ENCODE data around the gene EFCAB8. TPM values are rescaled to one million over a fixed set of nuclear protein-coding genes. Genes with fewer than 3 reads are reported as not detected.
"Not testable (repeated sequence)": the region's sequence is repeated elsewhere in the genome, so short reads cannot be mapped to it uniquely, and the experiment has no call there.

EFCAB8 gene
- total RNA-seq, 2 experiments from 2014 or later, result 0.24 to 0.83 TPM

DNA sequence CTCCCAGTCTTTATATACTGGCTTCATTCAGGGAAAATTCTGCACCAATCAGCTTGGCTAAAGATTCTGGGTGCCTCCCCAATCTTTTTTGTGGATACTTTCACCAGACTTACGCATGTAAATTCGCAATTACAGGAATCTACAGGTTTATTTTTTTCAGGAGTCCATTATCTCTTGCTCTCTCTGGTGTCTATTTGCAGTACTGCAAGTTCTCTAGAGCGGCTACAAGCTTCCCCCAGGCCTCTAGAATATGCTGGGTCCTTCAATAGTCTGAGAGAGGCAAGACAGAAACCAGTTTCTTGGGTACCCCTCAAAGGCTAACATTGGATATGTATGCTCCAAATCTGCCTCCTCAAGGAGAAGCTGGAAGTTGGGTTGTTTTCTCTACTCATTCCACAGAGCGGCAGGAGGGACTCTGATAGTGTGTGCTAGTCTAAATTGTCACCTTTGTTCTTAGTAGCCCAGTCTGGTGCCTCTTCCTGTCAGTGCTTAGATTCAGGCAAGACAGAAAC, 87.0 kb downstream of the EFCAB8 start:
- Mint-ChIP-seq H3K27ac (peak overlapping the region; percentile 86), H3K27me3 (no peaks in the 10 kb centered on the region), H3K36me3 (peaks cover 1% of the 10 kb centered on the region), H3K4me3 (peak overlapping the region; percentile 14), H3K9me3 (no peaks in the 10 kb centered on the region), H3K4me1 (ENCODE audit: low read depth) (peaks cover 39% of the 10 kb centered on the region)
- intact Hi-C loops (cut with micrococcal nuclease), result loop anchor here (1.0 to 2.0 kb wide), 5 partner anchors 23 to 155 kb away; no protein-coding TSS in a partner anchor
- DNase-seq, result peak; percentile 32
- POLR2A ChIA-PET, result interaction anchor here (0.7 to 1.7 kb wide), 3 partner anchors 21 to 59 kb away, joined by 3 to 8 read pairs (median 5); no protein-coding TSS in a partner anchor
- CTCF ChIA-PET, result interaction anchor here (0.7 to 5.2 kb wide), 29 partner anchors 9 to 691 kb away, joined by 3 to 41 read pairs (median 3); partner anchors contain the start of gene SUN5

DNA sequence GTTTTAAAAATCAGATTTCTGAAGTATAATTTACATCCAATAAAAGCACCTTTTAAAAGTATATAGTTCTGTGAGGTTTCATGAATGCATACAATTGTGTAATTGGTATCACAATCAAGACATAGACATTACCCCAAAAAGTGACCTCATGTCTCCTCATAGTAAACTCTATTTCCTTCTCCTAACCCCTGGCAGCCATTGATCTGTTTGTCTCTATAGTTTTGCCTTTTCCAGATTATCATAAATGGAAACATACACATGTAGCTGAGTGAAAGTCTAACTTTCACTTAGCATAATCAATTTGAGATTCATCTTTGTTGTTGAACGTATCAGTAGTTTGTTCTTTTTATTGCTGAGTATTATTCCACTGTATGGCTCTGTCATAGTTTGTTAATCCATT, 87.9 kb downstream of the EFCAB8 start:
- ChIA-PET CTCF (interaction anchor here (0.7 to 5.2 kb wide), 19 partner anchors 8 to 186 kb away, joined by 3 to 41 read pairs (median 6); partner anchors contain the start of gene SUN5), POLR2A (interaction anchor here (1.7 kb wide), 1 partner anchor 20 kb away, joined by 8 read pairs; no protein-coding TSS in a partner anchor)
- Mint-ChIP-seq H3K4me1 (ENCODE audit: low read depth) (peaks cover 45% of the 10 kb centered on the region), H3K36me3 (peaks cover 1% of the 10 kb centered on the region), H3K9me3 (no peaks in the 10 kb centered on the region), H3K4me3 (no peak overlapping the region), H3K27ac (peak overlapping the region; percentile 73), H3K27me3 (no peaks in the 10 kb centered on the region)
- DNase-seq, result no peak
- intact Hi-C loops (cut with micrococcal nuclease), result loop anchor here (1.0 to 2.0 kb wide), 4 partner anchors 22 to 156 kb away; no protein-coding TSS in a partner anchor

DNA sequence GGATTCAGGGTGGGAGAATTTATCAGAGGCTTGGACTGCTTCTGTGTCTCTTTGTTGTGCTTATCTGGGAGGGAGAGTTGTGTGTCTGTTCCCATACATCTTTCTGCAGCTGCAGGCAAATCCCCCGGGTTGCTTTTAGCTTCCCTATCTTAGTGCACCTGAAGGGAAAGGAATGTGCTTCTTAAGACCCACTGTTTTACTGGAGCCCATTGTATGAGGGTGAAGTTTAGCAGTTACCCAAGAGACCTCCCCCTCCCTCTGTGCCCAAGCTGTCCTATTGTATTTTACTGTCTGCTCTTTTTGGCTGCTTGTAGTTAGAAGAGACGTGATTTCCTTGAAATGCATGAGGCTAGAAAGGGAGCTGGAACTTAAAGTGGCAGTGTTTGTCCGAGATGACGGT, 91.8 kb downstream of the EFCAB8 start:
- H3K36me3 Mint-ChIP-seq; H3K27me3 Mint-ChIP-seq; H3K27ac Mint-ChIP-seq; POLR2A ChIA-PET; intact Hi-C loops (cut with micrococcal nuclease); H3K4me3 Mint-ChIP-seq; H3K9me3 Mint-ChIP-seq; DNase-seq: not testable (repeated sequence)
- H3K4me1 Mint-ChIP-seq (ENCODE audit: low read depth), result peaks cover 43% of the 10 kb centered on the region
- CTCF ChIA-PET, result interaction anchor here (1.5 kb wide), 2 partner anchors 17 to 55 kb away, joined by 3 to 5 read pairs; no protein-coding TSS in a partner anchor

DNA sequence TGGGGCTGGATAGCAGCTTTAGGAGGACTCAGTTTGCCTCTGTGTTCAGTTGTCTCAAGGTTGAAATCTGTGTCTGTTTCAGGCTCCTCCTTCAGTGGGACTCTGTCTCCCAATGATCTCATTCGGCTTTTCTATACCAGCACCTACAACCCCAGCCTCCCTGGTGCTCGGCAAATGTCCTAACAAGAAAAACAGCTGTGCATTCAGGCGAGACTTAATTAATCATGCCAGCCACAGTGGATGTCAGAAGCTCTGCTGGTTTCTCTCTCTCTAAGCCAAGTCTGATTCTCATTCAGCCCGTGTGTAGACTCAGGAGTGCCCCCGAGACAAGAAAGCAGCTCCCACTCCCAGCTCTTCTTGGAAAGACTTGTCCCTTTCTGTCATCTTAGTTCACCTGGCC, 98.7 kb downstream of the EFCAB8 start:
- ChIA-PET CTCF (interaction anchor here (0.6 to 2.2 kb wide), 2 partner anchors 12 to 117 kb away, joined by 3 to 9 read pairs; no protein-coding TSS in a partner anchor), POLR2A (no interaction called here)
- intact Hi-C loops (cut with micrococcal nuclease), result no loop called here
- DNase-seq, result no peak
- peaks cover 16% of the 10 kb centered on the region for H3K36me3 Mint-ChIP-seq
- H3K27ac Mint-ChIP-seq, result no peak overlapping the region
- H3K4me1 Mint-ChIP-seq (ENCODE audit: low read depth), result peaks cover 7% of the 10 kb centered on the region
- H3K9me3 Mint-ChIP-seq, result peaks cover 24% of the 10 kb centered on the region
- H3K27me3 Mint-ChIP-seq, result no peaks in the 10 kb centered on the region
- no peak overlapping the region for H3K4me3 Mint-ChIP-seq

DNA sequence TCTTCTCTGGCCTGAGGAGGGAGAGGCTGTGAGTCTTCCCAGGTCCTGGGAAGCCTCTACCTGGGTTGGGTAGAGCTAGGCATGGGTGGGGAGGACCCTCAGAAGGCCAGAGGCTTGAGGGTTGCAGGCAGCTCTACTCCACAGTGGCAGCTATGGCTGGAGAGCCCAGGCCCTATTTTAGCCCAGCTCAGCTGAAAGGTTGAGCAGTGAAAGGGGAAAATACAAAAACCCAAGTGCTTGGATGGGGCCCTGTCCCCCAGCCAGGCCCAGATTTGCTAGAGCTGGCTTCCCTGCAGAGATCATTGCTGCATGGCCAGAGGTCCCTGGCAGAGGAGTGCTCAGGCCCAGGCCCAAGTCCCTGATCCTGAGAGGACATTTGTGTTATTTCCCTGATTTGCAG, 99.9 kb downstream of the EFCAB8 start:
- Mint-ChIP-seq H3K4me1 (ENCODE audit: low read depth) (peaks cover 12% of the 10 kb centered on the region), H3K27ac (no peak overlapping the region), H3K36me3 (peaks cover 16% of the 10 kb centered on the region), H3K4me3 (no peak overlapping the region), H3K27me3 (no peaks in the 10 kb centered on the region), H3K9me3 (peaks cover 24% of the 10 kb centered on the region)
- no peak for DNase-seq
- intact Hi-C loops (cut with micrococcal nuclease), result no loop called here
- CTCF ChIA-PET, result interaction anchor here (2.2 kb wide), 1 partner anchor 13 kb away, joined by 9 read pairs; no protein-coding TSS in a partner anchor
- POLR2A ChIA-PET, result no interaction called here

DNA sequence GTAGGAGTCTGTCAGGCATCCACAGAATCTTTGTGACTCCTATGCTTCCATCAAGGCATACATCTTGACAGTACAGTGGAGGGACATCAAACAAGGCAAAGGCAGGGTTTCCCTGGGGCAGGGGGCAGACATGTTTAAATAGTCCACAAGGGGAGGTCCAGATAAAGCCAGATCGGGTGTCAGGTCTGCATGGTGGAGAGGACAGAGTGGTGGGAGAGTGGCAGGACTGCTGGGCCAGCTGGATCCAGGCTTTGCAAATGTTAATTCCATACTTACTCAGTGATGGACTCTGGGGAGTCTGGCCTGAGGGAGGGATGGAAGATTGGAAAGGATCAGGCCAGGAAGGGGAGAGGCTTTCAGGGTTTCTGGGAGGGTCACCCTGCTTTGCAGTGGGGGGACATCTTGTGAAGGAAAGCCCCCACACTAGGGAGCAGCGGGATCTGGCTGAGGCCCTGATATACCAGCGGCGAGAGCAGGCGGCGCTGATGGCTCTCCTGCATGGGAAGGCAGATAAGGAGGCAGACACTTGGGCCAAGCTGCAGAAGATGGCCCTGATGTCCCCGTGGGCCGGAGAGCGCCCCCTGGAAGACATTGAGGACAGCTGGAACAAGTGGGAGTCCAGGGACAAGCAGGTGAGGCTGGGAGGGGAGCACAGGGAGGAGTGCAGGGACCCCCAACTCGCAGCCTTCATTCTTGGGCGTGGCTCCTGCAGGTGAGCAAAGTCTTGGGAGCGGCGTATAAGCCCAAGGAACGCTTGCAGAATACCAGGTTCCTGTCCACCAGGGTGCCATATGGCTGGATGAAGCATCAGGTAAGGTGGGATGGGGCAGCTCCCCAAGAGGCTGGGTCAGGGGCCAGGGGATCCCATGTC, 100.9 kb downstream of the EFCAB8 start:
- ChIA-PET CTCF (interaction anchor here (0.6 to 1.1 kb wide), 2 partner anchors 14 to 172 kb away, joined by 3 to 5 read pairs; no protein-coding TSS in a partner anchor), POLR2A (no interaction called here)
- intact Hi-C loops (cut with micrococcal nuclease), result no loop called here
- H3K36me3 Mint-ChIP-seq, result peaks cover 14% of the 10 kb centered on the region
- H3K4me1 Mint-ChIP-seq (ENCODE audit: low read depth), result peaks cover 15% of the 10 kb centered on the region
- no peak overlapping the region for H3K27ac Mint-ChIP-seq
- no peaks in the 10 kb centered on the region for H3K27me3 Mint-ChIP-seq
- H3K4me3 Mint-ChIP-seq, result no peak overlapping the region
- peaks cover 19% of the 10 kb centered on the region for H3K9me3 Mint-ChIP-seq
- no peak for DNase-seq

DNA sequence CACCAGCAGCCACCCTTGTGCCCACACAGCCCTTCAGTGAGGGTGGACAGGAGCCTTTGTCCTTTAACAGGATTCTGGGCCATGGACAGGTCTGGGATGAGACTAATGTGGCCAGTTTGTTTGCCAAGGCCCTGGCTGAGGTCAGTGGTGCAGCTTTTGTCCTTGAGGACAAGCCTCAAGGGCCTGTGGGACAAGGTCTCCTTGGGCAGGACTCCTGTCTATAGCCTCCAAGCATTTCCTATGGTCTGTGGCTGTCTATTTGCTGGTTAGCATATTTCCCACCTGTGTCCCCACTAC, 101.4 kb downstream of the EFCAB8 start:
- peaks cover 18% of the 10 kb centered on the region for H3K4me1 Mint-ChIP-seq (ENCODE audit: low read depth)
- no peaks in the 10 kb centered on the region for H3K27me3 Mint-ChIP-seq
- peaks cover 14% of the 10 kb centered on the region for H3K36me3 Mint-ChIP-seq
- DNase-seq, result no peak
- POLR2A ChIA-PET, result no interaction called here
- intact Hi-C loops (cut with micrococcal nuclease), result no loop called here
- no peak overlapping the region for H3K27ac Mint-ChIP-seq
- H3K4me3 Mint-ChIP-seq, result no peak overlapping the region
- CTCF ChIA-PET, result interaction anchor here (0.6 to 1.1 kb wide), 2 partner anchors 14 to 173 kb away, joined by 3 to 5 read pairs; no protein-coding TSS in a partner anchor
- peaks cover 18% of the 10 kb centered on the region for H3K9me3 Mint-ChIP-seq

DNA sequence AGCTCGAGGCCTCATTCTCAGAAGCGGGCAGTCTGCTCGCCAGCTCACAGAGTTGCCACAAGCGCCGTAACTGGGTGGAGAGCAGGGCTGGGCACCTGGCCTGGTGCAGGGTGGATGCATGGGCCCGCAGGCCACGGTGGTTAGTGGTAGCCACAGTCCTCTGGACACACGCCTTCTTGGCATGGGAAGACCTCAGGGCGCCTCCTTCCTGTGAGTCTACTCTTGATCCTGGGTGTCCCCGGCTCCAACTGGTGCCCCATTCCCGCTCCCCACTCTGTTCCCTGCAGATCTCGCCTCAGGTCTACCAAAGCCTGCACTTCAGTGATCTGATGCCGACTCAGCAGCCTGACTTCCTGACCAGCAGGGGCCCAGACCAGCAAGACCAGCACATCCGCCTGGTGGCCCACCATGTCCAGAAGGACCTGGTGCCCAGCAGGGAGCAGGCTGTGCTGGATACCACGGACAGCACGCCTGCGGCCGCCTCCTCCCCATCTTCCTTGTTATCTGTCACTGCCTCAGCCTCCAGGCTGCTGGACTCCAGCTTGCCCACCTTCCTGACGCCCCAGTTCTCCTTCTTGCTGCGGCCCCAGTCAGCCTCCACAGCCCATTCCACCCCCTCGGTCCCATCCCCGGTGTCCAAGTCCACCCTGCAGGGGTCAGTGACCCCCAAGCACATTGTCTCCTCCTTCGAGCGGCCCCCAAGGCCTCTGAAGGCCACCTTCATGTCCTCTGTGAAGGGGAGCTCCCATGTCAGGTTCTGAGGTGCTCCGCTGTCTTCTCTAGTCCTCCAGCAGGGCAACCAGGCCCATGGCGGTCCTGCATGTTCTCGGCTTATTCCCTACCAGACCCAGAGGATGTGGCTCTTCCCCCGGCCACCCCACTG, 102.4 kb downstream of the EFCAB8 start:
- ChIA-PET CTCF (interaction anchor here (0.6 to 1.1 kb wide), 2 partner anchors 15 to 183 kb away, joined by 3 to 5 read pairs; no protein-coding TSS in a partner anchor), POLR2A (no interaction called here)
- Mint-ChIP-seq H3K27ac (no peak overlapping the region), H3K4me1 (ENCODE audit: low read depth) (peaks cover 27% of the 10 kb centered on the region), H3K4me3 (no peak overlapping the region), H3K27me3 (no peaks in the 10 kb centered on the region), H3K36me3 (peaks cover 14% of the 10 kb centered on the region), H3K9me3 (peaks cover 18% of the 10 kb centered on the region)
- intact Hi-C loops (cut with micrococcal nuclease), result no loop called here
- DNase-seq, result no peak

DNA sequence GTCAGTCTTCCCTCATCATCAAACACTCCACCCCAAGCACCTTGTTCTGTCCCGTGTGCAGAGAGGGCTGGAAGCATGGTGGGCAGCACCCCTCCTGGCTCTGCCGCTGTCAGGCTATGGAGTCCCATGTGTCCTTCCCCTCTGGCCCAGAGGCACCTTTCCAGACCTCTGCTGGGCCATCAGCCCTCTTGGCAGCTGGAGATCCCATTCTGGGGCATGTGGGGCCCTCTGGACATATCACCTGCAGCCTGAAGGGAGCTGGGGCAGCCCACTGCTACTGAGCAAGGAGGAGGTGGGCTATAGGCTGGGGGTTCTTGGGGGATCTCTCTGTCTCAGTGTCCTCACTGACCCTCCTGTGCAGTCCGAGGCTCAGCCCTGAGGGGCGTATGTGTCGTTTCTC, 103.3 kb downstream of the EFCAB8 start:
- intact Hi-C loops (cut with micrococcal nuclease), result no loop called here
- ChIA-PET POLR2A (no interaction called here), CTCF (no interaction called here)
- Mint-ChIP-seq H3K9me3 (peaks cover 12% of the 10 kb centered on the region), H3K36me3 (peaks cover 11% of the 10 kb centered on the region), H3K27me3 (no peaks in the 10 kb centered on the region), H3K27ac (no peak overlapping the region), H3K4me1 (ENCODE audit: low read depth) (peaks cover 36% of the 10 kb centered on the region), H3K4me3 (no peak overlapping the region)
- no peak for DNase-seq

DNA sequence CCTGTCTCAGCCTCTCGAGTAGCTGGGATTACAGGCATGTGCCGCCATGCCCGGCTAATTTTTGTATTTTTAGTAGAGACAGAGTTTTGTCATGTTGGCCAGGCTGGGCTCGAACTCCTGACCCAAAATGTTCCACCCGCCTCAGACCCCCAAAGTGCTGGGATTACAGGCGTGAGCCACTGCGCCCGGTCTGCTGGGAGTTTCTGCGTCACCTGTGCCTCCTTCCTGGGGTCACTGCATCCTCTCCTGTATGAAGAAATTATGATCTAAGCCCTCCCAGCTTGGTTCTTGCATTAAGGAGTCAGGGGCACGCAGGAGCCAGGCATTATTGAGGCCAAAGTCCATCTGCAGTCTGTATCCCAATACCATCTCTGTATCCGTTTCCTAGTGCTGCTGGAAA, 103.9 kb downstream of the EFCAB8 start:
- DNase-seq; POLR2A ChIA-PET; H3K4me3 Mint-ChIP-seq; H3K27me3 Mint-ChIP-seq; H3K36me3 Mint-ChIP-seq; H3K27ac Mint-ChIP-seq; intact Hi-C loops (cut with micrococcal nuclease); H3K9me3 Mint-ChIP-seq: not testable (repeated sequence)
- CTCF ChIA-PET, result interaction anchor here (1.3 kb wide), 1 partner anchor 17 kb away, joined by 3 read pairs; no protein-coding TSS in a partner anchor
- H3K4me1 Mint-ChIP-seq (ENCODE audit: low read depth), result peaks cover 42% of the 10 kb centered on the region

DNA sequence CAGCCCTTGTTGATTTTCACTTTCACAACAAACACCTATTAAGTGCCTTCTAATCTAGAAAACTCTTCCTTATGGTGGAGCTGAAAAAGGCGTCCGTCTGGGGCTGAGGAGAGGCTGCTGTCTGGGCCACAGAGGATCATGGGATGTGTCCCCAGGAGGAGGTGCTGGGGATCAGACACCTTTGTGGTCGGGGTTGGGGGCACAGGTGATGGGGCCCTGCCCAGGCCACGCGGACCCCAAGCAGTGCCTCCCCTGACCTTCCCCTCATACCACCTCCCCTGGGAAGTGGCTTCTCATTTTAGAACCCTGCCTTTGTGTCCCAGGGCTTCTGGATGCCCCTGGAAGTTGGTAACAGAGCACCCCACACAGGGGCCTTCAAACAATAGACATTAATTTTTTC, 104.5 kb downstream of the EFCAB8 start:
- ChIA-PET POLR2A (no interaction called here), CTCF (interaction anchor here (1.3 kb wide), 1 partner anchor 18 kb away, joined by 3 read pairs; no protein-coding TSS in a partner anchor)
- no peak for DNase-seq
- Mint-ChIP-seq H3K9me3 (peaks cover 2% of the 10 kb centered on the region), H3K27ac (no peak overlapping the region), H3K36me3 (peaks cover 1% of the 10 kb centered on the region), H3K27me3 (no peaks in the 10 kb centered on the region), H3K4me3 (no peak overlapping the region), H3K4me1 (ENCODE audit: low read depth) (peaks cover 48% of the 10 kb centered on the region)
- intact Hi-C loops (cut with micrococcal nuclease), result no loop called here

Data from activated CD4-positive, alpha-beta memory T cell treated with anti-CD3 and anti-CD28 coated beads for 36 hours (primary cell).